NCI-H1092 treated with DMSO at 0.1 percent for 48 hours (cell line): ENCODE data around the gene CYTH2.
A peak's percentile ranks its signal among the peaks of the same experiment; 100 is the strongest.
"Not testable (repeated sequence)": the region's sequence is repeated elsewhere in the genome, so short reads cannot be mapped to it uniquely, and the experiment has no call there.

ENCODE experiments used
- DNase-seq: peaks from one replicate; lab custom pipeline; 2025; lab: John Stamatoyannopoulos, UW

Gene CYTH2

DNA sequence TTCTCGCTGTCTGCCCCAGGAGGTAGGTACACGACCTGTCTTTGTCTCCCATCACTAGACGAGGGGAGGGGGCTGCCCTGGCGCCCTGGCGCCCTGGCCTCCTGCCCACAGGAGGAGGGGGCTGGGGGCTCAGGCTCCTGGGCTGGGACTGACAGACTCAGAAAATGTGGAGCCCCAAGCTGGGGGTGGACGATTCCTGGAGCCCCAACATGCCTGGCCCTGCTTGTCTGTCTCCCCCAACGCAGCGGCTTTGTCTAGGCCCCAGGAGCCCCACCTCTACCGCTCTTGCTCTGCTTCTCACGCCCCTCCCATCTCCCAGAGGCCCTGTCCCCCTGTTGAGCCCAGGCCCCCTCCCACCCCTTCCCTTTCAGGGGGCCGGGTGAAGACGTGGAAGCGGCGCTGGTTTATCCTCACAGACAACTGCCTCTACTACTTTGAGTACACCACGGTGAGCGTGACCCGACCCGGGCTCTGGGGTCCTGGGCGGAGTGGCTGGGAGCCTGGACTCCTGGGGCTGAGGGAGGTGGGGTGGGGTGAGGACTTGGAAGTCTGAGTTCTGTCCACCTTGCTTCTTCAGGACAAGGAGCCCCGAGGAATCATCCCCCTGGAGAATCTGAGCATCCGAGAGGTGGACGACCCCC, 8.6 kb downstream of the CYTH2 start:
- no peak for DNase-seq

DNA sequence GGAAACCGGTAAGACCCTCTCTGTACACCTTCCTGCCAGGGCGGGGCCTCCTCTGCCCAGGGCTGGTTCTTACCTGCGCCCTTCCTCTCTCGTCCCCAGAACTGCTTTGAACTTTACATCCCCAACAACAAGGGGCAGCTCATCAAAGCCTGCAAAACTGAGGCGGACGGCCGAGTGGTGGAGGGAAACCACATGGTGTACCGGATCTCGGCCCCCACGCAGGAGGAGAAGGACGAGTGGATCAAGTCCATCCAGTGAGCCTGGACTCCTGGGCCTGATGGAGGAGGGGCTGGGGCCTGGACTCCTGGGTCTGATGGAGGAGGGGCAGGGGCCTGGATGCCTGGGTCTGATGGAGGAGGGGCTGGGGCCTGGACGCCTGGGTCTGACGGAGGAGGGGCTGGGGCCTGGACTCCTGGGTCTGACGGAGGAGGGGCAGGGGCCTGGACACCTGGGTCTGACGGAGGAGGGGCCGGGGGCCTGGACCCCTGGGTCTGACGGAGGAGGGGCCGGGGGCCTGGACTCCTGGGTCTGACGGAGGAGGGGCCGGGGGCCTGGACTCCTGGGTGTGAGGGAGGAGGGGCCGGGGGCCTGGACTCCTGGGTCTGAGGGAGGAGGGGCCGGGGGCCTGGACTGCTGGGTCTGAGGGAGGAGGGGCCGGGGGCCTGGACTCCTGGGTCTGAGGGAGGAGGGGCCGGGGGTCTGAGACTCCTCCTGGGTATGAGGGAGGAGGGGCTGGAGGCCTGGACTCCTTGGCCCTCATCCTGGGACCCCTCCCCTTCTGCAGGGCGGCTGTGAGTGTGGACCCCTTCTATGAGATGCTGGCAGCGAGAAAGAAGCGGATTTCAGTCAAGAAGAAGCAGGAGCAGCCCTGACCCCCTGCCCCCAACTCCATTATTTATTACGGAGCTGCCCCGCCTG, 9.4 kb downstream of the CYTH2 start:
- DNase-seq = no peak

DNA sequence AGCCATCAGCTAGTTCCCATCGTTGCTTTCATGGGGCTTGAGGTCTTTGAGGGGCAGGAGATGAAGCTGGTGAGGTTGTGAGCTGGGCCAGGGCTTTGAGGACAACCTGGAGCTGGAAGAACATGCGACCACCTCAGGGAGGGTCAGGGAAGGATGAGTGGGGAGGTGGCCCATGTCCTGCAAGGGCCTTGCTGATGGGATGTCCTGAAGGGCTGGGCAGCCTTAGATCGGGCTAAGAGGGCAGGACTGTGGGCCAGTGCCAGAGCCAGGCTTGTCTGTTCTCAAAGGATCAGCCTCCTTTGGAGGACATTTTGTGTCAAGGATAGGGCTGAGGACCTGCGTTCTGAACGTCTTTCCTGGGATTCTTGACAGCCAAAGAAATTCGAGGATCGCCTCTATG, 10.5 kb downstream of the CYTH2 start:
- DNase-seq = no peak

DNA sequence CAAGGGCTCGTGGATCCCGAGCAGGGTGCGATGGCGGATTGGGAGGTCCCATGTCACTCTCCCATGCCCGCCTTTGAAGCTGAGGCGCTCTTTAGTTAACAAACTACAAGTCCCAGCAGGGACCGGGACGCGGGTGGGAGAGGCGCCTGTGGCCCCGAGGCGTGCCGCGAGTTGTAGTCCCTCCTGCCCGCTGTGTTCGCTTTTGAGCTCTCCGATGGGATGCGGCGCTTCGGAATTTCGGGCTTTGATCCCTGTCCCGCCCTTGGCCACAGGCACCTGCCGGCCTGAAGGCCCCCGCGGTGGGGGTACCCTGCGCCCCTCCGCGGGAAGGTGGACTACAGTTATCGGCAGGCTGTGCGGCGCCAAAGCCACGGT, 11.0 kb downstream of the CYTH2 start:
- DNase-seq = no peak

DNA sequence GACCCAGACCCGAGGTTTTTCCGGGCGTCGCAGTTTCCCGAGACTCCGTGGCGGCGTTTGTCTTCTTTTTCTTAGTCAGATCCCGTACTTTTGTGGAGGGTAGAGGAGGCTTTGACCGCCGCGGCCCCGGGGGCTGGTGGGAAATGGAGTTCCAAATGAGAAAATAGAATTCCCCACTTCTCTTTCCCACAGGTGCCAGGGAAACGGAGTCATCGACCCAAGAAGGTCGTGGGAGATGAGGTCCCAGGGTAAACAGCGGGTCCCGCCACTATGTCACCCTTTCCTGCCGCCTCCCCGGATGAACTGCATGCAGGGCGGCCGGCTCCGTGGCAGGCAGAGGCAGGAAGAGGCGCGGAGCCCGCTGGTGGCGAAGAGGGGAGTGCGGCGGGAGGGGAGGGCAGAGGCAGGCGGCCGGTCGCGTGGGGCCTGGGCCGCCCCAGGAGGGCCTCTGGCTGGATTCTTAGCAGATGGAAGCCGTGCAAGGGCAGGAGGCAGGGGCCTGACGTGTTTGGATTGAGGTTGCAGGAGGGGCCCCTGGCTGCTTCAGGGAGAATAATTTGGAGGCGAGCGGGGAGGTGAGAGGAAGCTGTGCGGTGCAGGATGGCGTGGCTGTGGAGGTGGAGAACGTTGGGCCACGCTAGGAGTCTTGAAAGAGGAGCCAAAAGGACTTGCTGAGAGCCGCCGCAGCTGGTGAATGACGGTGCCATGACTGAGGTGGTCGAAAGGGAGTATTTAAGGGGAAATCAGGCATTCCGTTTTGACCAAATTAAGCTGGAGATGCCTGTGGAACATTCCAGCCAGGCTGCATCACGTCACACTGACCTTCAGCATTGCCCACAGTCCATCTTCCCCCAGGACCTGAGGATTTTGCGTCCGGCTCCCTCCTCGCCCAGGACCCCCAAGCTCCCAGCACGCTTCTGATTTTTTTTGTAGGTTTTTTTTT, 11.7 kb downstream of the CYTH2 start:
- no peak for DNase-seq

DNA sequence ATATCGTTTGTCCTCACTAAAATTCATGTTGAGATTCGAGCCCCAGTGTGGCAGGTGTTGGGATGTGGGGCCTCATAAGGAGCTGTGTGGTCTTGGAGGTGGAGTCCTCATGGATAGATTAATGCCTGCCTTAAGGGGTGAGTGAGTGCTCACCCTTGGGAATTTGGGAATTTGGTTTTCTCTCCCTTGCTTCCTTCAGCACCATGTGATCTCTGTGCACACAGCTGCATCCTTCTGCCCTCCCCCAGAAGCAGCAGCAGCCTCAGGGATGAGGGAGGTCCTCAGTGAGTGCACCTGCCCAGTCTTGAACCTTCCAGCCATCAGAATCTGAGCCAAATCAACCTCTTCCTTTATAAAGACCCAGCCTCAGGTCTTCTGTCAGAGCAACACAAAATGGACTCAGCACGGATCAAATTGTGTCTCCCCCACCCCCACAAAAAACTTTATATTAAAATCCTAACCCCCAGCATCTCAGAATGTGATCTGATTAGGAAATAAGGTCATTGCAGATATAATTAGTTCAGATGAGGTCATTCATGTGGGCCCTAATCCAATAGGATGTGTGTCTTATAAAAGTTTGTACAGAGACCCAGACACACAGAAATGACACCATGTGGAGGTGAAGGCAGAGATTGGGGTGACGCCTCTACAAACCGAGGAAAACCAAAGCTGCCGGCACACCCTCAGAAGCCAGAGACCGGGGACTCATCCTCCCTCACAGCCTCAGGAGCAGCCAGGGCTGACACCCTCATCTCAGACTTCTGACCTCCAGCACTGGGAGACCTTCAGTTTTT, 12.9 kb downstream of the CYTH2 start:
- DNase-seq = no peak

DNA sequence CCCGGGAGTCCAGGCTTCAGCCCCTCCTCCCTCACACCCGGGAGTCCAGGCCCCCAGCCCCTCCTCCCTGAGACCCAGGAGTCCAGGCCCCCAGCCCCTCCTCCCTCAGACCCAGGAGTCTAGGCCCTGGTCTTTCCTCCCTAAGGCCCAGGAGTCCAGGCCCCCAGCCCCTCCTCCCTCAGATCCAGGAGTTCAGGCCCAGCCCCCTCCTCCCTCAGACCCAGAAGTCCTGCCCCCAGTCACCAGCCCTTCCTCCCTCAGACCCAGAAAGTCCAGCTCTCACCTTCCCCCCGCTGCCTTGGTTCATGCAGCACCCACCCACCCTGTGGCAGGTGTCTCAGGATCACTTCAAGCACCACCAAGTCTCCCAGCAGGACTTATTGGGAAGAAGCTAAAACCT, 14.1 kb downstream of the CYTH2 start:
- no peak for DNase-seq

DNA sequence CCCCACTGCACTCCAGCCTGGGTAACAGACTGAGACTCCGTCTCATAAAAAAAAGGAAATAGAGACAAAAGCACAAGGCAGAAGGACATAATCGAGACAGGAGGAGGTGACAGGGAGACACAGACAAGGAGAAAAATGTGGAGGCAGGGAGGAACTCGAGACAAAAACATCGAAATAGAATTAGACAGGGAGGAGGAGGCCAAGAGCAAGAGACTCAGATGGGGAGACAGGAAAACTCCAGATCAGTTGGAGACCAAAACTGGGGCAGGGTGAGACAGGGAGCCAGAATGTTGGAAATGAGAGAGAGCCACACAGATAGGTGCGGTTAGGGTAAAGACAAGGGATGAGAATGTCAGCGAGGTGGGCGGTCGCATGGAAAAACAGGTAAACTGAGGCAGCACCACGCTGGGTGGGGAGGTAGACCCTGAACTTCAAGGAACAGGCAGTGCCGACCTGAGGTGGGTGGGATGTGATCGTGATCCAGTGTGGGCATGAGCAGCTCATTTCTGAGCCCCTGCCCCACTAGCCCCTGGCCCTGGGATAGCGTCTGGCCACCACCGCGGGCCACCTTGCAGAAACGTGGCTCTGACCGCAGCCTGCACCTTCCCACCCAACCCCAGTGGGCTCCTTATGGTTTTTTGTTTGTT, 15.2 kb downstream of the CYTH2 start:
- no peak for DNase-seq

DNA sequence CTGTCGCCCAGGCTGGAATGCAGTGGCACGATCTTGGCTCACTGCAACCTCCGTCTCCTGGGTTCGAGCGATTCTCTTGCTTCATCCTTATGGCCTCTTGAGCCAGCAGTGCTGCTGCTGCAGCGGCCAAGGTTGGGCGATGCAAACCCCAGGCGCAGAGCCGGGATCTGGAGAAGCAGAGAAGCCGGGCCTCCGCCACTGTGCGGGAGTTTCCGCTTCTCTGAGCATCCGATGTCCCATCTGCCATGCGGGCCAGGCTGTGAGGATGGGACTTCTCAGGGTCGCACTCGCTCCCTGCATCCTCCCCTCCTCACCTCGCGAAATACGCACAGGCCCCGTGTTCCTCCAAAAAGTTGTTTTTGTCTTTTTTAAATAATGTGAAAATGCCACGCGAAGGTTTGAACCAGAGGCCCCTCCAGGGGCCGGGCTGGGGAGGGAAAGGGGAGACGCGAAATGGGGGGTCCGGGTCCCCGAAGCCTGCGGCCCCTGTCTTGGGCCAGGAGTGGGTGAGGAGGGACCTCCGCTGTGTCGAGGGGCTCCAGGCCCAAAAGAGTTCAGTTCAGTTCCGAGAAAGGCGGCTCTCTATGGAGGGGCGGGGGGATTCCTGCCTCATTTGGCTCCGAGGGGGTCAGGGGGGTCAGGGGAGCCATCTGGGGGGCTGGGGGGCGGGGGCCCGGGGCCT, 15.9 kb downstream of the CYTH2 start:
- no peak for DNase-seq

DNA sequence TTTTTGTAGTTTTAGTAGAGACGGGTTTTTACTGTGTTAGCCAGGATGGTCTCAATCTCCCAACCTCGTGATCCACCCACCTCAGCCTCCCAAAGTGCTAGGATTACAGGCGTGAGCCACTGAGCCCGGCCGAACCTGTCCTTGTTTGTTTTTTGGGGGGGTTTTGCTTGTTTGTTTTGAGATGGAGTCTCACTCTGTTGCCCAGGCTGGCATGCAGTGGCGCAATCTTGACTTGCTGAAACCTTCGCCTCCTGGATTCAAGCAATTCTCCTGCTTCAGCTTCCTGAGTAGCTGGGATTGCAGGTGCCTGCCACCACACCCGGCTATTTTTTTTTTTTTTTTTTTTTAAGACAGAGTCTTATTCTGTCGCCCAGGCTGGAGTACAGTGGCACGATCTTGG, 17.5 kb downstream of the CYTH2 start:
- not testable (repeated sequence) for DNase-seq

DNA sequence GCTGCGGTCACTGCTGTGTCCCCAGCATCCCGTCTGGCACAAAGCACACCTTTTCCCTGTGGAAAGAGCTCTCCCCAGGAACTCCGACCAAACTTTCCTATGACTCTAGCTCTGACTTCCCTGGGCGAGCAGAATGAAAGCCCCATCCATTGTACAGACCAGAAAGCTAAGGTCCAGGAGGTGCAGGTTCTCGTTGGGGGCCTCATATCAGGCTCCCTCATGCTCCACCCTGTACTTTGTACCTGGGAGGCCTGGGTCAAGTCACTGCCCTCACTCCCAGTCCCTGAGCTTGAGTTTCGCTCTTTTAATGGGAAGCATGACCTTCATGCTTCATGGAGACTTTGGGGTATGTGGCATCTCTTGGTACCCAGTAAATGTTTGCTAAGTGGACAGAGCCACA, 18.4 kb downstream of the CYTH2 start:
- DNase-seq = no peak

DNA sequence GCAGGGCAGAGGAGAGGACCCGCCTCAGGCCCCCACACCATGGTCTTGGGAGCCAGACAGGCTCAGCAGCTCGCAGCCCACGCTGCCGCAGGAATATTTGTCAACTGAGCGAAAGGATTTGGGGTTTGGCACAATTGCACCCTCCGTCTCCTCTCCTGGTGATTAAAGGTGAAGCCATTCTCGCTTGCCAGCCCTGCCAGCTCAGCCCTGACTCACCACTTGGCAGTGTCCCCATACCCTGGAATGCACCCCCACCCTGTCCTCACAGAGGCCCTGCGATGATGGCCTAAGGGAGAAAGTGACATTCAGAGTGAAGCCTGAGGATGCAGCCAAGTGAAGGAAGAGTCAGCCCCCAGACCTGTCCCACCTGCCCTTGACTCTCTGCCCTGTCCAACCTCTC, 18.8 kb downstream of the CYTH2 start:
- no peak for DNase-seq

DNA sequence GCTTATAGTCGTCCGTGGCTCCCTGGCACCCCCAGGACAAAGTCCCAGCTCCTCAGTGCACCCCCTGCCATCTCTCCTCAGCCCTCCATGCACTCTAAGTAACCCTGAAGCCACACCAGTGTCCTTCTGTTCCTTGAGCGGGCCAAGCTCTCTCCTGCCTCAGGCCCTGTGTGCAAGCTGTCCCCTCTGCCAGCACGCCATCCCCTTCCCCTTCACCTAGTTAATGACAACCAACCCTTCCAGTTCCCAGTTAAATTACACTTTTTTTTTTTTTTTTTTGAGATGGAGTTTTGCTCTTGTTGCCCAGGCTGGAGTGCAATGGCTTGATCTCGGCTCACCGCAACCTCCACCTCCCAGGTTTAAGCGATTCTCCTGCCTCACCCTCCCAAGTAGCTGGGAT, 19.3 kb downstream of the CYTH2 start:
- not testable (repeated sequence) for DNase-seq

DNA sequence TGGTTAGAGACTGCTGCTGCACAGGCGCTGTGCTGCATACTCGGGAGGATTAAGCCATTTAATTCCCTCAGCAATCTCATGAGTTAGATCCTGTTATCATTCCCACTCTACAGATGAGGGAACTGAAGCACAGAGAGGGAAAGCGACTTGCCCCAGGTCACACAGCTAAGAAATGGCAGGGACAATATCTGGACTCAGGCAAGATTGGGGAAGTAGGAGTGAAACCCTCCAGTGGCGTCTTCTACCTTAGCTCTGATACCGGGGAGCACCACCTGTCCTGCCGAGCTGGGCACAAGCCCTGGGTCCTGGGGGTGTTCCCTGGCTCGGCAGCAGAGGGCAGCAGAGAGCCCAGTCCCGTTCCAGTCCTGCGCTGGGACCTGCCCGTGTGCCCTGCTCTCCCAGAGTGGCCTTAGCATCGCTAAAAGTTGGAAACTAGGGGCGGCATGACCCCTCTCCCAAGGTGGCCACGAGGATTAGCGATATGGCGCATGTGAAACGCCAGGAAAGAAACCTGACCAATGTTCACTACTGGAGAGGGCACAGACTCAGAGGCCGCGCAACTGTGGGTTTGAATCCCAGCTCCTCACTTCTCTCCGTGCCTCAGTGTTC, 20.5 kb downstream of the CYTH2 start:
- peak; percentile 20 for DNase-seq

DNA sequence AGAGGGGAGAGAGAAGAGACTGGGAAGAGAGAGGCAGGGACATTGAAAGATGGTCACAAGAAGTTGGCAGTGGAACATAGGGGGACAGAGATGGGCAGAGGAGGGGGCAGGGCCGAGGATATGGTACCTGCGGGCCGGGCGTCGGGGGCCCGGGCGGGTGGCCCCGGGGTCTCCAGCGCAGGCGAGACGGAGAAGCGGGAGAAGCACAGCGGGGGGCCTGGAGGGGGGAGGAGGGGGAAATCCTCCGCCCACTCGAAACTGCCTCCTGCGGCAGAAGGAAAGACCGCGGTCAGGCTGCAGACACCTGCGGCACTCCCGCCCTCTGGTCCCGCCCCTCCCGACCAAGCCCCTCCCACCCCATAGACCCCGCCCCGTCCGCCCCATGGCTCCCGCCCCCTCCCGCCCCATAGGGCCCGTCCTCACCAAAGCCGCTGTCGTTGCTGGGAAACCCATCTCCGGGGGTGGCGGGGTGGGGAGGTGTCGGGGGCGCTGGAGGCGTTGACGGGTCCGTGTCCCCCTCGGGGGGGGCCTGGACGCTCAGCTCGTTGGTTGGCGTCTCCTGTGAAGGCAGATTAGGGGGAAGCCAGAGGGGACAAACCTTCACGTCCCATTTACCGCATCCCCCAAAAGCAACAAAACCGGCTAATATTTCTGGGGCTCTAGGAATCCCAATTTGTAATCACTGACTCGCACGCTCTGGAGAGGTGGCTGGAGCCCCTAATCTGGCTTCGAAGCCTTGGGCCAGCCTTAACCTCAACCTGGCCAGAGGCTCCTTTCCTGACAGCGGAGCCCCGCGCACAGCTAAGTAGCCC, 22.0 kb downstream of the CYTH2 start:
- DNase-seq = no peak

DNA sequence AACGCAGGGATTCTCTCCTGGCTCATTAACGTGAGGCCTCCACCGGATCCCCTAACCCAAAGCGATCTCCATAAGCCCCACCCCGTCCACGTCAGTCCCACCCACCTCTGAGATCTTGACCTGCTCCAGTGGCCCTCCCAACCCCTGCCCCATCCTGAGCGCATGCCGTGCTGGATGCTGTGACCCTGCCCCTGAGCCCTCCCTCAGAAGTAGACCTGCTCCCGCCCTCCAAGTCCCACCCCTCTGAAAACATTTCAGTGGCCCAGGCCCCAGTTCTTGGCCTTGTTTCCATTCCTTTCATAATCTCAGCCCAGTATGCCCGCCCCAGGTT, 22.6 kb downstream of the CYTH2 start:
- DNase-seq = no peak

DNA sequence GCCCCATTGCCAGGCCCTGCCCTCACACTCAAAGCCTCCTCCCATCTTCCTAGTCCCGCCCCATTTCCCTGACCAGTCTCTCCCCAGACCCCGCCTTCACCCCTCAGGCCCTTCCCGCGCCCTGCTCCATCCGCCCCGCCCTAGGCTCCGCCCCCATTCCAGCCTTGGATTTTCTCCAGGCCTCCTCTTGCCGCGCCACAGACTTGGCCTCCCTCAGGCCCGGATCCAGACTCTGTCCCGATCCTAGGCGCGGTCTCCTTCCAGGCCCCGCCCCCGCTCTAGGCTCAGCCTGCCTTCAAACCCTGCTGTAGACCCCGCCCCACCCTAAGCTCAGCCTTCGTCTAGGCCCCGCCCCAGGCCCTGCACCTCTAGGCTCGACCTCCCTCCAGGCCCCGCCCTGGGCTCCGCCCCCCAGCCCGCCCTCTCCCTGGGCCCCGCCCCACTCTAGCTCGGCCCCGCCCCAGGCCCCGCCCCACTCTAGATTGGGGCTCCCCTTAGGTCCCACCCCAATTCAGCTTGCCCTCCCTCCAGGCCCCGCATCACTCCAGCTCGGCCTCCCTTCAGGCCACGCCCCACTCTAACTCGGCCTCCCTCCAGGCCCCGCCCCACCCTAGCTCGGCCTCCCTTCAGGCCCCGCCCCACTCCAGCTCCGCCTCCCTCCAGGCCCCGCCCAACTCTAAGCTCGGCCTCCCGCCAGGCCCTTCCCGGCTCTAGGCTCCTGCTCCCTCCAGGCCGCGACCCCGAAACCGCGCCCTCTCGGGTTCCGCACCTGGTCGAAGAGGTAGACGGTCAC, 24.0 kb downstream of the CYTH2 start:
- peak; percentile 66 for DNase-seq

DNA sequence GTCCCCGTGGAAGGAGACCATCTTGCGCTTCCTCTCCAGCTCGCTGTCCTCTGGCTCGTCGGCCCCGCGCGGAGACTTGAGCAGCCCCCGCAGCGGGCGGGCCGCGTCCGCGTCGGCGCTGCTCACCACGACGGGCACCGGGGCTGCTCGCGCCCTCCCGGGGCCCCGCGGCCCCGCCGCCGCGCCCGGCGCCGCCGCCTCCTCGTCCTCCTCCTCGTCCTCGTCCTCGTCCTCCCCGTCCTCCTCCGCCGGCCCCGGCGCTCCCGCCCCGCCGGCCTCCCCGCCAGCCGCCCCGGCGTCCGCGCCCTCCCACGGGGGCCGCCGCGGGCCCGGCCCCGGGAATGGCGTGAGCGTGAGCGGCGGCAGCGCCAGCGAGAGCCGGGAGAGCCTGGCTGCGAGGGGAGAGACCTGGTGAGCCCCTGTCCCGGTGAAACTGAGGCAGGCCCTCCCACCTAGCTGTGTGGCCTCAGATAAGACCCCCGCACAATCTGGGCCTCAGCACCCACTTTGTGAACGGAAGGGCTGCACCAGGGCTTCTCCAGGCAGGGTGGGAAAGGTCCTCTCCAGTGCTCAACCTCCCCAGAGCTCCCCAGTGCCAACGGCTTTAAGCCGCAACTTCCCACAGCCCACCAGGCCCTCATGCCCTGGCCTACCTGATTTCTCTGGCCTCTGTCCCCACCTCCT, 24.7 kb downstream of the CYTH2 start:
- DNase-seq = no peak
